GM12878 (cell line): ENCODE measurements around the gene PFKFB2. TPM values are rescaled to one million over a fixed set of nuclear protein-coding genes. Genes with fewer than 3 reads are reported as not detected.

Source experiments
- CUX1 ChIP-seq: IDR thresholded peaks from 2 replicates; pipeline ENCODE4 v1.6.1; 2012; ENCODE audit warnings: improper control_type of control experiment, low read depth, low read length; ENCODE audit not compliant: insufficient replicate concordance
- MTA3 ChIP-seq: IDR thresholded peaks from 2 replicates; pipeline ENCODE4 v1.6.1; 2012; ENCODE audit warnings: low read length, inconsistent platforms, borderline replicate concordance
- PBX3 ChIP-seq: IDR thresholded peaks from 2 replicates; pipeline ENCODE4 v1.6.1; 2011; ENCODE audit warnings: mild to moderate bottlenecking, low read depth, low read length, moderate library complexity; ENCODE audit not compliant: insufficient replicate concordance
- PKNOX1 ChIP-seq: fragments of 450-650 bp; IDR thresholded peaks from 2 replicates; pipeline ENCODE4 v1.6.1; 2016; ENCODE audit warnings: mild to moderate bottlenecking
- WRNIP1 ChIP-seq: IDR thresholded peaks from 2 replicates; pipeline ENCODE4 v1.6.1; 2011; ENCODE audit warnings: low read depth, low read length, improper control_type of control experiment, borderline replicate concordance
- ZBED1 ChIP-seq: IDR thresholded peaks from 2 replicates; pipeline ENCODE4 v1.6.1; 2016; ENCODE audit warnings: borderline replicate concordance
- ZNF592 ChIP-seq: fragments of 450-650 bp; IDR thresholded peaks from 2 replicates; pipeline ENCODE4 v1.6.1; 2017; ENCODE audit warnings: mild to moderate bottlenecking, moderate library complexity
- polyA plus RNA-seq, 11 experiments: library from polyadenylated mRNA; depleted of rRNA in 4 of 11; unstranded in 6 of 11; stranded (reverse) in 5 of 11; fragments of >200 nt; fragmentation: Nextera tagmentation in 4 of 11; fragmentation: Illumina TruSeq in 1 of 11; extraction: Ambion mirVana in 4 of 11; extraction: Trizol in 1 of 11; gene quantifications; 1 replicate in 1 of 11; 2 replicates in 10 of 11; pipeline versions ENCODE4 v1.2.1 to v1.2.3, GENCODE V29; 2011 to 2016; ENCODE audit warnings: inconsistent platforms in 2 of 11, missing spikeins in 2 of 11, low read depth in 1 of 11
- total RNA-seq, 4 experiments: library from RNA; depleted of rRNA in 3 of 4; stranded (reverse); fragments of >200 nt in 3 of 4; fragmentation: Illumina TruSeq in 1 of 4; extraction: Trizol in 1 of 4; gene quantifications; 2 replicates each; pipeline versions ENCODE4 v1.2.1 to v1.2.3, GENCODE V29; 2013 to 2021

The PFKFB2 gene
- total and polyA plus RNA-seq, 10 of the 15 experiments (the other 5 are each of a cell fraction or from before 2014, with no cell fraction given): 0.40 to 1.3 (median 1.0) TPM

GRCh38 chr1:207078578-207079132, 25.6 kb downstream of the PFKFB2 start (continued):
- TF ChIP-seq CUX1 (no peak), WRNIP1 (no peak), MTA3 (no peak), ZNF592 (no peak), PKNOX1 (no peak), PBX3 (no peak), ZBED1 (no peak)
